Esophagus muscularis mucosa (tissue), 3 donors: ENCODE results near the gene KRT16.
"Not testable (repeated sequence)": the region's sequence is repeated elsewhere in the genome, so short reads cannot be mapped to it uniquely, and the experiment has no call there.

Experiments
- POLR2AphosphoS5 ChIP-seq, 2 donors: sonication (generic); formaldehyde crosslinking; IDR thresholded peaks; one replicate each; pipeline ENCODE4 v1.6.1; 2017; ENCODE audit warnings: antibody characterized with exemption in 2 of 2
- TF ChIP-seq, protein P1 (sequence below), 3 experiments: fragments of 200-600 bp in 2 of 3; fragments of 450-650 bp in 1 of 3; sonication (generic) in 2 of 3; IDR thresholded peaks; one replicate each; pipeline ENCODE4 v1.5.1; 2017 to 2019; ENCODE audit warnings: antibody characterized with exemption in 3 of 3, mild to moderate bottlenecking in 2 of 3, moderate library complexity in 1 of 3

DNA sequence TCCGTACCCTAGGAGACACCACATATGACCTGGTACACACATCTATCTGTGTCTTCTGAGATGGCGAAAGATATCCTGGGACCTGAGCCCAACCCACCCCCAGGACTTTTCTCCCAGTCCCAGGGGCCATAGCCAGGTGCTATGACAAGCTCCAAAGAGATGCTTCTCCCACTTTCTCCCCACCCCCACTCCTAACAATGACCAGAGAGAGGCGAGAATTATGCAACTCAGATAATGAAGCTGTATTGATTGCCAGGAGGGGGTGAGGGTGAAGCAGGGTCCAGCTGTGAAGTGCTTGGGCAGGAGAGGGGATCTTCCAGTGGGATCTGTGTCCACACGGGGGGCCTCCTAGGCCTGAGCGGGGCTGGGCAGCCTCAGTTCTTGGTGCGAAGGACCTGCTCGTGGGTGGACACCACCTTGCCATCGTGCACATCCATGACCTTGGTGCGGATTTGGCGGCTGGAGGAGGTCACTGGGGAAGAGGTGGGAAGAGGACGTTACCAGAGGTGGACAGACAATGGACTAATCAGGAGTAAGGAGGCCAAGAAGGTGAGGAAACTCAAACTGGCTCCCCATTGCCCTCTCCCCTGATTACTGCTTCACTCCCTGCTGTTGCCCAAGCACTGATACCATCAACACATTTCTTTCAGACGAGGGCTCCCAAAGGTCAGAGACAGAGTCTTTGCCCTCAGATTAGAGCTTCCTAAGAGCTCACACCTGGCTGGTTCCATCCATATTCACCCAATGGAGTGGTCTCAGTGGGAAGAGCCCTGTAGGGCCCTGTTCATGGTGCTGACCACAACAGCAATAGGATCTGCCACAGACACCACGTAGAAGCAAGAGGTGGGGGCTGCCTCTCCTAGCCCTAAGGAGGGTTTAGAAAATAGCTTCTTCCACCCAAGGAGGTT lies 30.3 kb downstream of the KRT16 start:
- TF ChIP-seq, protein P1, sequence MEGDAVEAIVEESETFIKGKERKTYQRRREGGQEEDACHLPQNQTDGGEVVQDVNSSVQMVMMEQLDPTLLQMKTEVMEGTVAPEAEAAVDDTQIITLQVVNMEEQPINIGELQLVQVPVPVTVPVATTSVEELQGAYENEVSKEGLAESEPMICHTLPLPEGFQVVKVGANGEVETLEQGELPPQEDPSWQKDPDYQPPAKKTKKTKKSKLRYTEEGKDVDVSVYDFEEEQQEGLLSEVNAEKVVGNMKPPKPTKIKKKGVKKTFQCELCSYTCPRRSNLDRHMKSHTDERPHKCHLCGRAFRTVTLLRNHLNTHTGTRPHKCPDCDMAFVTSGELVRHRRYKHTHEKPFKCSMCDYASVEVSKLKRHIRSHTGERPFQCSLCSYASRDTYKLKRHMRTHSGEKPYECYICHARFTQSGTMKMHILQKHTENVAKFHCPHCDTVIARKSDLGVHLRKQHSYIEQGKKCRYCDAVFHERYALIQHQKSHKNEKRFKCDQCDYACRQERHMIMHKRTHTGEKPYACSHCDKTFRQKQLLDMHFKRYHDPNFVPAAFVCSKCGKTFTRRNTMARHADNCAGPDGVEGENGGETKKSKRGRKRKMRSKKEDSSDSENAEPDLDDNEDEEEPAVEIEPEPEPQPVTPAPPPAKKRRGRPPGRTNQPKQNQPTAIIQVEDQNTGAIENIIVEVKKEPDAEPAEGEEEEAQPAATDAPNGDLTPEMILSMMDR (IDR thresholded peaks at IDR 0.05), result not testable (repeated sequence)
- not testable (repeated sequence) for TF ChIP-seq POLR2AphosphoS5 (IDR thresholded peaks at IDR 0.05)
